Progenitor cell of endocrine pancreas (in vitro differentiated cells): Measurements from ENCODE around the gene SCP2. TPM values are rescaled to one million over a fixed set of nuclear protein-coding genes. Genes with fewer than 3 reads are reported as not detected.

Experiments used
- DNase-seq: peaks from one replicate; pipeline ENCODE4 v3.0.0; 2021; ENCODE audit warnings: low spot score; ENCODE audit not compliant: unreplicated experiment
- H3K27ac Mint-ChIP-seq: 2 replicates; pipeline ENCODE4 v1.8.0; 2021; ENCODE audit warnings: mild to moderate bottlenecking, moderate library complexity, mixed read lengths
- H3K27me3 Mint-ChIP-seq: 2 replicates; pipeline ENCODE4 v1.8.0; 2021; ENCODE audit warnings: mixed read lengths
- H3K36me3 Mint-ChIP-seq: 2 replicates; pipeline ENCODE4 v1.8.0; 2022; ENCODE audit warnings: mixed read lengths; ENCODE audit not compliant: insufficient read depth
- H3K4me1 Mint-ChIP-seq: 2 replicates; pipeline ENCODE4 v1.8.0; 2021; ENCODE audit warnings: low read depth, mixed read lengths
- H3K4me3 Mint-ChIP-seq: 2 replicates; pipeline ENCODE4 v1.8.0; 2021; ENCODE audit warnings: low read depth, mild to moderate bottlenecking, moderate library complexity, mixed read lengths
- H3K9me3 Mint-ChIP-seq: 2 replicates; pipeline ENCODE4 v1.8.0; 2021; ENCODE audit warnings: low read depth, mixed read lengths
- total RNA-seq: library from RNA; stranded (reverse); gene quantifications from 2 replicates; pipeline ENCODE4 v1.2.1, GENCODE V29; 2021
- TF ChIP-seq, protein P1 (sequence below): fragments of 200-600 bp; sonication (generic); IDR thresholded peaks from one replicate; pipeline ENCODE4 v1.5.0; 2021; ENCODE audit warnings: antibody characterized with exemption, mild to moderate bottlenecking; ENCODE audit not compliant: unreplicated experiment

SCP2 gene
- total RNA-seq, 1 donor from 2014 or later, result 60.8 TPM

DNA sequence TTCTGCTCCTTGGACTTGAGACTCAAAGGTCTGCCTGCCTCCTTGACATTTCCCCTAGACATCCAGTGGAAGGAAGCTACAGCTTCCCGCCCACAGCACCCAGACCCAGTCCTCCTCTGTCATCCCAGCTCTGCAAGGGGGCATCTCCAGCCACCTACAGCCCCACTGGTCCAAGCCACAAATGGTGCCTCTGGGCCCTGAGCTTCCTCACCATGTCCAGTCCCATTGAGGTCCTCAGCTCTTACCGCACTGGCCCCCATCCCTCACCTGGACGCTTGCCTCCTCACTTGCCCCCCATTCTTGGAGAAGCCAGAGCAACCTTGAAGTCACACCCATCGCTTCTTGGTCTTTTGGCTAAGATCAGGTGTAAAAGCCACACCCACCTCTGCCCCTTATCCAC, 148.1 kb downstream of the SCP2 start:
- DNase-seq, result no peak
- no peaks in the 10 kb centered on the region for H3K36me3 Mint-ChIP-seq
- H3K27ac Mint-ChIP-seq, result no peak overlapping the region
- H3K4me1 Mint-ChIP-seq, result no peaks in the 10 kb centered on the region
- TF ChIP-seq, protein P1, sequence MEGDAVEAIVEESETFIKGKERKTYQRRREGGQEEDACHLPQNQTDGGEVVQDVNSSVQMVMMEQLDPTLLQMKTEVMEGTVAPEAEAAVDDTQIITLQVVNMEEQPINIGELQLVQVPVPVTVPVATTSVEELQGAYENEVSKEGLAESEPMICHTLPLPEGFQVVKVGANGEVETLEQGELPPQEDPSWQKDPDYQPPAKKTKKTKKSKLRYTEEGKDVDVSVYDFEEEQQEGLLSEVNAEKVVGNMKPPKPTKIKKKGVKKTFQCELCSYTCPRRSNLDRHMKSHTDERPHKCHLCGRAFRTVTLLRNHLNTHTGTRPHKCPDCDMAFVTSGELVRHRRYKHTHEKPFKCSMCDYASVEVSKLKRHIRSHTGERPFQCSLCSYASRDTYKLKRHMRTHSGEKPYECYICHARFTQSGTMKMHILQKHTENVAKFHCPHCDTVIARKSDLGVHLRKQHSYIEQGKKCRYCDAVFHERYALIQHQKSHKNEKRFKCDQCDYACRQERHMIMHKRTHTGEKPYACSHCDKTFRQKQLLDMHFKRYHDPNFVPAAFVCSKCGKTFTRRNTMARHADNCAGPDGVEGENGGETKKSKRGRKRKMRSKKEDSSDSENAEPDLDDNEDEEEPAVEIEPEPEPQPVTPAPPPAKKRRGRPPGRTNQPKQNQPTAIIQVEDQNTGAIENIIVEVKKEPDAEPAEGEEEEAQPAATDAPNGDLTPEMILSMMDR, result no peak
- H3K27me3 Mint-ChIP-seq, result peaks cover 43% of the 10 kb centered on the region
- no peaks in the 10 kb centered on the region for H3K9me3 Mint-ChIP-seq
- H3K4me3 Mint-ChIP-seq, result no peak overlapping the region

GRCh38 chr1:53075761-53076163, 148.7 kb downstream of the SCP2 start:
- no peaks in the 10 kb centered on the region for H3K9me3 Mint-ChIP-seq
- DNase-seq, result no peak
- no peaks in the 10 kb centered on the region for H3K4me1 Mint-ChIP-seq
- H3K36me3 Mint-ChIP-seq, result no peaks in the 10 kb centered on the region
- H3K4me3 Mint-ChIP-seq, result no peak overlapping the region
- TF ChIP-seq, protein P1, result no peak
- H3K27me3 Mint-ChIP-seq, result peaks cover 40% of the 10 kb centered on the region
- no peak overlapping the region for H3K27ac Mint-ChIP-seq

DNA sequence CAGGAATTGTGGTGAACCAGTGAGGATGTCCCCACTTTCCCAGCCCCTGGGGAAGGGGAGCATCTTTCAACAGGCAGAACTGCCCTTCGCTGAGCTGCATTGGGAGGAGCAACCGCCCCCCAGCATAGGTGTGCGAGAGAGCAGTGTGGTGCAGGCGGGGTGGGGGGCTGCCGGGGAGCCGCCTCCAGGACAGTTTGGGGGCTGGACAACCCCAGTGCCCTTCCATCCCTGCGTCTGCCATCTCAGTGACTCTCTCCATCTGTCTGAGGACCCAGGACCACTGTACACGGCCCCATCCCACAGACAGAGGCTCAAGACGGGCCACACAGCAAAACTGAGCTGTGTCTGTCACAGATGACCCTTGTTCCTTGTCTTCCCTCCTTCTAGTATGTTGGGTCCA, 149.1 kb downstream of the SCP2 start:
- H3K4me3 Mint-ChIP-seq, result no peak overlapping the region
- H3K9me3 Mint-ChIP-seq, result no peaks in the 10 kb centered on the region
- no peak overlapping the region for H3K27ac Mint-ChIP-seq
- DNase-seq, result no peak
- no peaks in the 10 kb centered on the region for H3K36me3 Mint-ChIP-seq
- no peaks in the 10 kb centered on the region for H3K4me1 Mint-ChIP-seq
- TF ChIP-seq, protein P1, result no peak
- H3K27me3 Mint-ChIP-seq, result peaks cover 40% of the 10 kb centered on the region

DNA sequence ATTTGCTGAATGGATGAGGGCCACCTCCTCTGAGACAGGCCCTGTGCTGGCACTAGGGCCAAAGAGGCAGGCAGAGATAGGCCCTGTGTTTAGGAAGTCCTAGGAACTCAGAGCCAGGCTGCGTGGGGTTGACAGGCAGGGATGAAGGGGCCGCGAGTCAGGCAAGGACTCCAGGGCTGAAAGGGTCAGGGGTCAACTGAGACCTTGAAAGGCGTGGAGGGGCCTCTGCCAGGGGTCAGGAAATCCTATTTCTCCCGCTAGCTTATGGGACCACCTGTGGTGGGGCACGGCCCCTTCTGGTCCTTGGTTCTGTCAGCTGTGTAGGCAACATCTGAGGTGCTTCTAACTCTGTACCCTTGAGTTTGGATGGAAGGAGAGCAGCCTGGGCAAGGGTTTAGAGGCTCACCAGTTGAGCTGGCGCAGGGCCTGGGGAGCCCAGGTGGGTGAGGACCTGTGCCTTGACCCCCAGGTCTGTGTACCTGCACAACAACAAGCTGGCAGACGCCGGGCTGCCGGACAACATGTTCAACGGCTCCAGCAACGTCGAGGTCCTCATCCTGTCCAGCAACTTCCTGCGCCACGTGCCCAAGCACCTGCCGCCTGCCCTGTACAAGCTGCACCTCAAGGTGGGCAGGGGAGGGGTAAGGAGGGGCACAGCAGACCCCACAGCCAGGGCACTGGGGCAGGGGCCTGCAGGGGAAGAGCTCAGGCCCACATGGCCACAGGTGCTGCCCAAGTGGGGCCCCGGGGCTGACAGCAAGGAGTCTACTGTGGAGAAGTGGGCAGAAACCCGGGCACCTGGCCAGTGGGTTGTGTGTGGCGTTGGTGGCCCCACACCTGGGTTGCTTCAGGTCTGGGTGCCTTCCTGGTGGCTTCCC, 149.9 kb downstream of the SCP2 start:
- Mint-ChIP-seq H3K36me3 (no peaks in the 10 kb centered on the region), H3K27me3 (peaks cover 38% of the 10 kb centered on the region), H3K4me3 (no peak overlapping the region), H3K9me3 (no peaks in the 10 kb centered on the region), H3K4me1 (no peaks in the 10 kb centered on the region), H3K27ac (no peak overlapping the region)
- DNase-seq, result no peak
- TF ChIP-seq, protein P1, result no peak

- H3K9me3 Mint-ChIP-seq, result no peaks in the 10 kb centered on the region
- H3K27ac Mint-ChIP-seq, result no peak overlapping the region
Measured at GRCh38 chr1:53077599-53077965, 150.5 kb downstream of the SCP2 start.

More at GRCh38 chr1:53077599-53077965, 150.5 kb downstream of the SCP2 start:
- Mint-ChIP-seq H3K36me3 (no peaks in the 10 kb centered on the region), H3K27me3 (peaks cover 44% of the 10 kb centered on the region), H3K4me1 (no peaks in the 10 kb centered on the region), H3K4me3 (no peak overlapping the region)
- TF ChIP-seq, protein P1, result no peak
- no peak for DNase-seq
